BLaER1 treated with 17β-estradiol and CSF1 and Interleukin-3, amounts not matched to agents 10 nM and 100 nM (cell line): ENCODE measurements around the gene LRP8.
A peak's percentile ranks its signal among the peaks of the same experiment; 100 is the strongest.

Experiments
- H3K27ac ChIP-seq, 11 experiments: shearing (Covaris generic); formaldehyde crosslinking; 2 replicates each; pipeline ENCODE4 v1.8.1; 2022
- H3K27me3 ChIP-seq, 11 experiments: shearing (Covaris generic); formaldehyde crosslinking; 2 replicates each; pipeline ENCODE4 v1.8.1; 2022
- H3K36me3 ChIP-seq, 11 experiments: shearing (Covaris generic); formaldehyde crosslinking; 2 replicates each; pipeline ENCODE4 v1.8.1; 2022
- H3K4me1 ChIP-seq, 10 experiments: shearing (Covaris generic); formaldehyde crosslinking; 2 replicates each; pipeline ENCODE4 v1.8.1; 2022
- H3K4me2 ChIP-seq, 11 experiments: shearing (Covaris generic); formaldehyde crosslinking; 2 replicates each; pipeline ENCODE4 v1.8.1; 2022
- H3K4me3 ChIP-seq, 10 experiments: shearing (Covaris generic); formaldehyde crosslinking; 2 replicates each; pipeline ENCODE4 v1.8.1; 2022
- H3K9ac ChIP-seq, 11 experiments: shearing (Covaris generic); formaldehyde crosslinking; 2 replicates each; pipeline ENCODE4 v1.8.1; 2022
- H3K9me3 ChIP-seq, 11 experiments: shearing (Covaris generic); formaldehyde crosslinking; replicated peaks in 1 of 11; 2 replicates each; pipeline ENCODE4 v1.8.1; 2022
- H4K20me1 ChIP-seq, 11 experiments: shearing (Covaris generic); formaldehyde crosslinking; 2 replicates each; pipeline ENCODE4 v1.8.1; 2022
- Cebpa-rat ChIP-seq, 11 experiments: shearing (Covaris generic); IDR thresholded peaks; 2 replicates each; pipeline ENCODE4 v1.8.1; 2022

LRP8 gene

GRCh38 chr1:53246261-53247134 is 81.4 kb downstream of the LRP8 start:
- Histone ChIP-seq H3K36me3 (peaks cover 46 to 84% (median 76%) of the 10 kb centered on the region in 11 experiments), H3K4me3 (no peak overlapping the region), H3K27ac (peak overlapping the region in 1 of 11 experiments; percentile 1; a peak in 1 of 22 replicates), H3K9ac (no peak overlapping the region), H3K9me3 (no peaks in the 10 kb centered on the region), H4K20me1 (peaks cover 0 to 8% (median 0%) of the 10 kb centered on the region in 11 experiments; a peak in 1 of 22 replicates), H3K4me2 (peak overlapping the region in 8 of 11 experiments; percentile 20 to 55 (median 42); a peak in 13 of 22 replicates), H3K4me1 (peaks cover 0 to 33% (median 17%) of the 10 kb centered on the region in 10 experiments; a peak in 16 of 20 replicates), H3K27me3 (no peaks in the 10 kb centered on the region)
- no peak for TF ChIP-seq Cebpa-rat (IDR thresholded peaks at IDR 0.05)

- peaks cover 0 to 2% (median 0%) of the 10 kb centered on the region in 11 experiments; a peak in 1 of 22 replicates for H4K20me1 ChIP-seq
- H3K4me1 ChIP-seq: peaks cover under 1 to 34% (median 19%) of the 10 kb centered on the region in 10 experiments; a peak in 18 of 20 replicates
- no peak overlapping the region for H3K4me3 ChIP-seq
- H3K27me3 ChIP-seq: no peaks in the 10 kb centered on the region
- H3K36me3 ChIP-seq: peaks cover 23 to 60% (median 52%) of the 10 kb centered on the region in 11 experiments
- no peak for TF ChIP-seq Cebpa-rat (IDR thresholded peaks at IDR 0.05)
- H3K4me2 ChIP-seq: peak overlapping the region in 2 of 11 experiments; percentile 13 to 20; a peak in 2 of 22 replicates
- no peak overlapping the region for H3K27ac ChIP-seq
- H3K9ac ChIP-seq: no peak overlapping the region
- no peaks in the 10 kb centered on the region for H3K9me3 ChIP-seq
Measured at GRCh38 chr1:53244141-53244540, 83.7 kb downstream of the LRP8 start.

GRCh38 chr1:53242381-53242780 is 85.5 kb downstream of the LRP8 start:
- H3K4me1 ChIP-seq: peaks cover 8 to 42% (median 24%) of the 10 kb centered on the region in 10 experiments
- no peak overlapping the region for H3K4me3 ChIP-seq
- no peak for TF ChIP-seq Cebpa-rat (IDR thresholded peaks at IDR 0.05)
- H3K27ac ChIP-seq: no peak overlapping the region
- no peaks in the 10 kb centered on the region for H3K27me3 ChIP-seq
- no peak overlapping the region for H3K4me2 ChIP-seq
- no peak overlapping the region for H3K9ac ChIP-seq
- no peaks in the 10 kb centered on the region for H3K9me3 ChIP-seq
- peaks cover 11 to 43% (median 35%) of the 10 kb centered on the region in 11 experiments; a peak in 21 of 22 replicates for H3K36me3 ChIP-seq
- peaks cover 0 to 7% (median under 1%) of the 10 kb centered on the region in 11 experiments; a peak in 4 of 22 replicates for H4K20me1 ChIP-seq

GRCh38 chr1:53241828-53242227 is 86.0 kb downstream of the LRP8 start:
- Histone ChIP-seq H3K9ac (no peak overlapping the region), H4K20me1 (peaks cover 0 to 13% (median 6%) of the 10 kb centered on the region in 11 experiments; a peak in 9 of 22 replicates), H3K27me3 (no peaks in the 10 kb centered on the region), H3K4me1 (peaks cover 14 to 42% (median 25%) of the 10 kb centered on the region in 10 experiments), H3K9me3 (no peaks in the 10 kb centered on the region), H3K4me2 (no peak overlapping the region), H3K36me3 (peaks cover 10 to 37% (median 29%) of the 10 kb centered on the region in 11 experiments; a peak in 19 of 22 replicates), H3K4me3 (no peak overlapping the region), H3K27ac (no peak overlapping the region)
- TF ChIP-seq Cebpa-rat (IDR thresholded peaks at IDR 0.05): no peak

- Histone ChIP-seq H3K27me3 (no peaks in the 10 kb centered on the region), H3K9ac (peak within 1 kb of the TSS; percentile 80 to 94 (median 91)), H3K36me3 (peaks cover 27 to 35% (median 31%) of the 10 kb centered on the region in 11 experiments), H3K4me2 (peak within 1 kb of the TSS; percentile 88 to 97 (median 96)), H3K4me1 (peaks cover 22 to 30% (median 26%) of the 10 kb centered on the region in 10 experiments), H4K20me1 (peaks cover 0 to 46% (median 28%) of the 10 kb centered on the region in 11 experiments; a peak in 14 of 22 replicates), H3K9me3 (no peaks in the 10 kb centered on the region), H3K27ac (peak within 1 kb of the TSS; percentile 65 to 88 (median 83)), H3K4me3 (peak within 1 kb of the TSS; percentile 80 to 99 (median 92))
- TF ChIP-seq Cebpa-rat (IDR thresholded peaks at IDR 0.05): peak in 1 of 11 experiments; percentile 27; a peak in 1 of 22 replicates
Measured at GRCh38 chr1:53238197-53239155, 89.4 kb downstream of the LRP8 start, which contains the start of gene MAGOH. Gene MAGOH, minus strand, starts transcription at chr1:53238518. Its CDS starts 70 bp downstream, at chr1:53238448.

GRCh38 chr1:53237638-53238037 is 90.2 kb downstream of the LRP8 start:
- H3K27ac ChIP-seq: peak overlapping the region; percentile 65 to 88 (median 83)

GRCh38 chr1:53220962-53221286 is 106.9 kb downstream of the LRP8 start:
- no peak for TF ChIP-seq Cebpa-rat (IDR thresholded peaks at IDR 0.05)
- H3K9me3 ChIP-seq: no peaks in the 10 kb centered on the region
- no peaks in the 10 kb centered on the region for H3K27me3 ChIP-seq
- H3K9ac ChIP-seq: peak overlapping the region; percentile 79 to 94 (median 89)
- peak overlapping the region; percentile 81 to 90 (median 87) for H3K4me2 ChIP-seq
- peaks cover 23 to 40% (median 32%) of the 10 kb centered on the region in 11 experiments for H3K36me3 ChIP-seq
- no peaks in the 10 kb centered on the region for H4K20me1 ChIP-seq
- H3K27ac ChIP-seq: peak overlapping the region; percentile 54 to 92 (median 88); a peak in 21 of 22 replicates
- peaks cover 18 to 37% (median 28%) of the 10 kb centered on the region in 10 experiments for H3K4me1 ChIP-seq
- H3K4me3 ChIP-seq: peak overlapping the region; percentile 64 to 92 (median 74)

More at GRCh38 chr1:53237638-53238037, 90.2 kb downstream of the LRP8 start:
- Histone ChIP-seq H3K4me3 (peak overlapping the region; percentile 80 to 99 (median 92)), H3K9me3 (no peaks in the 10 kb centered on the region), H4K20me1 (peaks cover 0 to 48% (median 28%) of the 10 kb centered on the region in 11 experiments; a peak in 14 of 22 replicates), H3K4me1 (peaks cover 22 to 30% (median 26%) of the 10 kb centered on the region in 10 experiments), H3K9ac (peak overlapping the region; percentile 80 to 94 (median 91)), H3K36me3 (peaks cover 35 to 44% (median 40%) of the 10 kb centered on the region in 11 experiments), H3K27me3 (no peaks in the 10 kb centered on the region), H3K4me2 (peak overlapping the region; percentile 88 to 97 (median 96))
- TF ChIP-seq Cebpa-rat (IDR thresholded peaks at IDR 0.05): no peak
